CD4-positive, alpha-beta T cell treated with Interleukin-1 beta for 1 hour (primary cell): ENCODE data around the gene SCN4B.
A peak's percentile ranks its signal among the peaks of the same experiment; 100 is the strongest.

Experiments
- DNase-seq, 2 donors: peaks; one replicate each; pipeline ENCODE4 v3.0.0-alpha.2; 2020 to 2022

Gene SCN4B

DNA sequence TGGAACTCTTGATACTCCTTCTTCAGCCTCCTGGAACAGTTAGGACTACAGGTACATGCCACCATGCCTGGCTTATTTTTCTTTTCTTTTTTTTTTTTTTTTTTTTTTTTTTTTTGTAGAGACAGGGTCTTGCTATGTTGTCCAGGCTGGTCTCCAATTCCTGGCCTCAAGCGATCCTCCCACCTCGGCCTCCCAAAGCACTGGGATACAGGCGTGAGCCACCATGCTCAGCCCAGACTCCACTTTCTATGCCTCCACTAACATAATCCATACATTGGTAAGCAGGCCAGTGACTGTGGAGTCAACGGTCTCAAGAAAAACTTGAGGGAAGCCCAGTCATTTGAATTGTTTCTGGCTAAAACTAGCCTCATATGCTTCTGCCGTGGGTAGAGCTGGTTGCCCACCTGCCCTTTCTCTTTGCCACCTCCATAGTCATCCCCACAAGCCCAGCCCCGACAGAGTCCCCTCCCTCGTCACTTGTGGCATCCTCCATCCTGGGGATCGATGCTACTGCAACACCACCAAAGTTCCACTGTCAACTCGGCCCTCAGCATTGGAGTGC lies 21.5 kb upstream of the SCN4B start:
- DNase-seq, result no peak

DNA sequence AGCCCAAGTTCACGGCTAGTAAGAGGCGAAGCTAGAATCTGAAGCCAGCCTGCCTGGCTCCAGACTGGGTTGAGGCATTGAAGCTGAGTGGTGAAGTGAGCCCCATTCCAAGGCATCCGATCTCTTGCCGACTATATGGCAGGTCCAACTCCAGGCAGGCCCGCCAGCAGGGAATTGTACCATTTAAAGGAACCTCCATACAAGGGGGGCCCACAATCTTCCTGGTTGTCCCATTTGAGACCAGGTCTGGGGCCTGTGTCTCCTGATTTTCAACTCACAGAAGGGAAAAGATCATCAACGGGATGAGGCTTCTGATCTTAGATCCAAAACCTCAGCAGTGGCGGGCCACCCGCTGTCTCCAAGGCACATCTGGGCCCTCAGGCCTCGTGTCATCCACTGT lies 19.7 kb upstream of the SCN4B start:
- DNase-seq, result no peak

GRCh38 chr11:118171269-118172062 lies 18.8 kb upstream of the SCN4B start:
- DNase-seq, result peak; percentile 64 to 73

GRCh38 chr11:118170882-118171268 lies 18.3 kb upstream of the SCN4B start:
- DNase-seq, result no peak

- DNase-seq, result no peak
These were observed 17.6 kb upstream of the SCN4B start for GRCh38 chr11:118170231-118170630.

DNA sequence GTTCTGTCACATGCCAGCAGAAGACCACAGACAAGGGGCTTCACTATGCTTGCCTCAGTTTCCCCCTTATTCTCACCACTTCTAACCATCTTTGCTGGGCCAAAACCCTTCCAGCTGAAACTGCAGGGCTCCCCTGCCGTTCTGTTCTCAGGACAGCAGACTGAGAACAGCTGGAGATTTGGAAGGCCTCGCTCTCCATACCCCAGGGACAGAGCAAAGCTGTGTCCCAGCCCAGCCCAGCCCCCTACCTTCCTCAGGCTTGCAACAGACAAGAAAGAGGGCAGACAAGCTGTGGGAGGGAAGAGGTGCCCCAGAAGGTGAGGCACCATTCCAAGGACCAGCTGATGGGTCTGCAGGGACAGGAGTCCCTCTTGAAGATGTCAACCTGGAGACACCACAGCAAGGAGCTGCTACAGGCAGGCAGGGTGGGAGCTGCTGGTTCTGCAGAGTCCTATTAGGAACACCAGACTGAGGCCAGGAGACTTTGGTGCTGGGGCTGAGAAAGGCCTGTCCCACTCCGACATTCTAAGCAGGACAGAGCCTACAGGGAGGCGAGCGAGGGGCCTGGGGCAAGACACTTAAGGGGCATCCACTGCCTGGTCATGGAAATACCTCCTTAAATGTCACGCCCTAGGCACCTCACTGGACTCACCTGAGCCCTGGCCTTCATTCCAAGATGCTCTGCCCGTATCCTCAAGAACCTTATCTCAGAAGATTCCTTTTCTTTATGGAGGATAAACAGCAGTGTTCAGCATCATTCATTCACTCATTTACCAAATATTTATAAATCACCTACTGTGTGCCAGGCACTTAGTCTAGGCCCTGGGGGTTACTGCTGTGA lies 16.9 kb upstream of the SCN4B start:
- DNase-seq, result no peak

DNA sequence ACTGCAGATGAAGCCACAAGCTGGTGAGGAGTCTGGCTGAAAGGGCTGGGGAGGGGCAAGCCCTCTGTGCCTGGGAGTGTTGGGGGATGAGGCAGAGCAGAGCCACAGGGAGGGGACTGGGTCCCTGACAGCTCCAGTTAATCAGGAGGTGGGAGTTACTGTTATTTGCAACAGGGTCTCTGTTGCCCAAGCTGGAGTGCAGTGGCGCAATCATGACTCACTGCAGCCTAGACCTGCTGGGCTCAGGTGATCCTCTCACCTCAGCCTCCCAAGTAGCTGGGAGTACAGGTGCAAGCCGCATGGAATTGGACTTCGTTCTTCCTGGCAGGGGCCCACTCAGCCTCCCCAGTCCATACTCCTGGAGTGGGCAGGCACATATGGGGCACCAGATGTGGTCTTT lies 16.1 kb upstream of the SCN4B start:
- DNase-seq, result no peak

DNA sequence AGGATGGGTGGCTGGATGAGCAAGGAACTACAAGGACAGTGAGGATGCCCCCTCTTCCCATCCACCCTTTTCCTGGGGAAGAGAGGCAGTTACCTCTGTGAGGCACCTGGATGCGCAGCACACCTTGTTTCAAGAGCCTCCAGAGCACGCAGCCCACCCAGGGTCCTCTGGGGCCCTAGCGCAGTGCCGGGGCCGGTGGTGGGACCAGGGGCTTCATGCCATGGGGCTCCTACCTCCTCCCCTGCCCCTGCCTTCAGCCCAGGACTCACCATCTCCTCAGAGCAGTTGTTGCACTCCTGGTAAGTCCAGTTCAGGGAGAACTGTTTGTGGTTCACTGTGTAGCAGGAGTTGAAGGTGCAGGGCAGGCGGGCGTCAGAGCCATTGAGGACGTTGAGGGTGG lies 15.7 kb upstream of the SCN4B start:
- DNase-seq, result no peak

- no peak for DNase-seq
These were observed 15.3 kb upstream of the SCN4B start for GRCh38 chr11:118167906-118168305.

DNA sequence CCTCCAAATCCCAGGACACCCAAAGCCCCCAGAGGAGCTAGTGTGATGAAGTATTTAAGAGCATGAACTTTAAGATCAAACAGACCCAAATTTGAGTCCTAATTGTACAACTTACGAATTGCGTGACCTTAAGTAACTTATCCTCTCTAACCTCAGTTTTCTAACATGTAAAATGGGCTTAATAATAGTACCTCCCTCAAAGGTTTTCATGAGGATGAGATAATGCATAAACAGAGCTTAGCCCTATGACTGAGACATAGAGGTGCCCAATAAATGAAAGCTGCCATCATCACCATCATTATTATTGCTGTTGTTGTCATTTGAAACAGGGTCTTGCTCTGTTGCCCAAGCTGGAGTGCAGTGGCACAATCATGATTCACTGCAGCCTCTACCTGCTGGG lies 14.6 kb upstream of the SCN4B start:
- no peak for DNase-seq

GRCh38 chr11:118166641-118167040 lies 14.0 kb upstream of the SCN4B start:
- DNase-seq, result no peak

- DNase-seq, result no peak
These were observed 12.3 kb upstream of the SCN4B start for GRCh38 chr11:118164885-118165284.

GRCh38 chr11:118163494-118163893 lies 10.9 kb upstream of the SCN4B start:
- DNase-seq, result no peak

GRCh38 chr11:118162846-118163245 lies 10.2 kb upstream of the SCN4B start:
- DNase-seq, result no peak

DNA sequence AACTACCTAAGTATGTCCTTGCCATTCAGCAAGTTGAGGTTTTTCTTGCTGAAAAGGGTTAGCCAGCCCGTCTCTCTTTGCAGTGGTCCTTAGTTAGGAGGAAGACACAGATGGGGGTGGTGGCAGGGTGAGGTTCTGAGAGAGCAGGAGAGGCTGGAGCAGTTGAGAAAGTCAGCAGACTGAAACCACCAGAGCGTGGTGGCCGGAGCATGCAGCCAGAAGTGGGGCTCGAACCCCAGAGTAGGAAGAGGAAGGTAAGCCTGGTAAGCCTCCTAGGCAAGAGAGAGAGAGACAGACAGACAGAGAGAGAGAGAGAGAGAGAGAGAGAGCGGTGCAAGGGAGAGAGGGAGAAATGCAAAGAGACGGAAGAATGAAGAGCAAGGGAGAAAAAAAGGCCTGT lies 9.2 kb upstream of the SCN4B start:
- DNase-seq, result no peak

- DNase-seq, result no peak
These were observed 4.7 kb upstream of the SCN4B start for GRCh38 chr11:118157186-118157895.

DNA sequence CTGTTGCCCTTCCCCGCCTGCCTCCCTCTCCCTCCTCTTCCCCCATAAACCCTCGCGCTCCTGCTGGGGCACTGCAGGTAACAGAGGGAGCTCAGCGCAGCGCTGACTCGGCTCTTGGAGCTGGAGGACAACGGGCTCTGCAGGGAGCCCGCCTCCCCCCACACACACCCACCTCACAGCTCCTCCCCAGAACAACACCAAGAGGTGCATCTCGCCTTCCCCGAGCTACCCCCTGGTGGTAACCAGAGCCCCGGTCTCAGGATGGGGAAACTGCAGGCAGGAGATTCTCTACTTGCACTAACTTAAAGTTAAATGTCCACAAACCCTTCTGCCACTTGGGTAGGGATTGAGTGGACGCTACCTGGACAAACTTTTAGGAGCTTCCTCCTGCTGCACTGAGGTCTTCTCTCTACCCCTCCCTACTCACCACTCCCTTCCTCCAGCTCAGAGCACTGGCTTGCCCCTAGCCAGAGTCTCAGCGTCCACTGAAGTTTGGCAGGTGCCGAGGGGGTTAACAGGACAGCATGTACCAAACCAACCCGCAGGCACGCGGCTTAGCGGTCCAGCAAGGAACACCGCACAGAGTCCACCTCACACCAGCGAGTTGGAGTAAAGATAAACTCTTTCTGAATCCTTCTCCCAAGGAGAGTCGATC lies 4.0 kb upstream of the SCN4B start:
- DNase-seq, result peak in 1 of 2 donors; percentile 11

- no peak for DNase-seq
These were observed 3.3 kb upstream of the SCN4B start for GRCh38 chr11:118155776-118156530.

- no peak for DNase-seq
These were observed 2.0 kb upstream of the SCN4B start for GRCh38 chr11:118154641-118155040.

DNA sequence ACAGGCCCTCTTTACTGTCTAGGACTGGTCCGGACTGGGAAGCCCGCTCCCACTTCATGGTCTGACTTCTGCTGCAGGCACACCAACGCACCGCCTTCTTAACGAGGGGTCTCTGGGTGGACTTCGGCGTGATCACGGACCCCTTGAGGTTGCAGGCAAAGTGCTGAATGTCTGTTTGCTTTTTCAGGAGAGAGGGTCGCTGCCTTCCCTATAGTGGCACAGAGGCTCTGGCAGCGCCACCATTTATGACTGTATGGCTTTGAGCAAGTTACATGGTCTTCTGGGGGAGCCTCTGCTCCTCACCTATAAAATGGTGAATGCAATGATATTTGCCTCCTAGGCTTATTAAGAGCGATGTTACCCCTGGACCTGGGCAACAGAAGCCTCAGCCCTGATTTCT lies 1.4 kb upstream of the SCN4B start:
- DNase-seq, result no peak

- DNase-seq, result no peak
These were observed 893 bp upstream of the SCN4B start for GRCh38 chr11:118153516-118153915.

GRCh38 chr11:118152020-118152551 lies 537 bp downstream of the SCN4B start:
- DNase-seq, result no peak
